ENCODE measurements around the gene HERC4. TPM values are rescaled to one million over a fixed set of nuclear protein-coding genes. Genes with fewer than 3 reads are reported as not detected.

The HERC4 gene
- total RNA-seq, 1 donor from 2014 or later = 74.2 TPM

- Mint-ChIP-seq H3K27ac (no peak overlapping the region), H3K27me3 (ENCODE audit: insufficient read depth, low read depth) (no peaks in the 10 kb centered on the region), H3K36me3 (peaks cover 12% of the 10 kb centered on the region), H3K9me3 (no peaks in the 10 kb centered on the region), H3K4me3 (no peak overlapping the region), H3K4me1 (no peaks in the 10 kb centered on the region)
- H3K36me3 ChIP-seq = no peaks in the 10 kb centered on the region
- no peaks in the 10 kb centered on the region for H4K20me1 ChIP-seq (ENCODE audit: low read depth)
- H3K79me2 ChIP-seq (ENCODE audit: low read depth) = no peaks in the 10 kb centered on the region
- no peak for DNase-seq (ENCODE audit: low spot score)
- no peaks in the 10 kb centered on the region for H3K27me3 ChIP-seq
- TF ChIP-seq EZH2 (IDR thresholded peaks at IDR 0.05) (no peak), EZH2phosphoT487 (IDR thresholded peaks at IDR 0.05) (no peak)
- TF ChIP-seq, protein P1, sequence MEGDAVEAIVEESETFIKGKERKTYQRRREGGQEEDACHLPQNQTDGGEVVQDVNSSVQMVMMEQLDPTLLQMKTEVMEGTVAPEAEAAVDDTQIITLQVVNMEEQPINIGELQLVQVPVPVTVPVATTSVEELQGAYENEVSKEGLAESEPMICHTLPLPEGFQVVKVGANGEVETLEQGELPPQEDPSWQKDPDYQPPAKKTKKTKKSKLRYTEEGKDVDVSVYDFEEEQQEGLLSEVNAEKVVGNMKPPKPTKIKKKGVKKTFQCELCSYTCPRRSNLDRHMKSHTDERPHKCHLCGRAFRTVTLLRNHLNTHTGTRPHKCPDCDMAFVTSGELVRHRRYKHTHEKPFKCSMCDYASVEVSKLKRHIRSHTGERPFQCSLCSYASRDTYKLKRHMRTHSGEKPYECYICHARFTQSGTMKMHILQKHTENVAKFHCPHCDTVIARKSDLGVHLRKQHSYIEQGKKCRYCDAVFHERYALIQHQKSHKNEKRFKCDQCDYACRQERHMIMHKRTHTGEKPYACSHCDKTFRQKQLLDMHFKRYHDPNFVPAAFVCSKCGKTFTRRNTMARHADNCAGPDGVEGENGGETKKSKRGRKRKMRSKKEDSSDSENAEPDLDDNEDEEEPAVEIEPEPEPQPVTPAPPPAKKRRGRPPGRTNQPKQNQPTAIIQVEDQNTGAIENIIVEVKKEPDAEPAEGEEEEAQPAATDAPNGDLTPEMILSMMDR (IDR thresholded peaks at IDR 0.05) = no peak
- no peak overlapping the region for H3K9ac ChIP-seq
- H3K4me3 ChIP-seq = no peak overlapping the region
- no peaks in the 10 kb centered on the region for H3K4me1 ChIP-seq
- no peak overlapping the region for H3K4me2 ChIP-seq
- no peak overlapping the region for H2AFZ ChIP-seq (replicated peaks)
- no peaks in the 10 kb centered on the region for H3F3A ChIP-seq (ENCODE audit: low read depth)
- H3K9me3 ChIP-seq (ENCODE audit: low read depth) = no peaks in the 10 kb centered on the region
- H3K27ac ChIP-seq = peak overlapping the region; percentile 6
Observed at GRCh38 chr10:67936416-67936815, 138.7 kb downstream of the HERC4 start.

GRCh38 chr10:67935223-67935622 is 139.9 kb downstream of the HERC4 start:
- Histone ChIP-seq H3K79me2 (ENCODE audit: low read depth) (no peaks in the 10 kb centered on the region), H3K4me2 (no peak overlapping the region), H3K9me3 (ENCODE audit: low read depth) (no peaks in the 10 kb centered on the region), H4K20me1 (ENCODE audit: low read depth) (no peaks in the 10 kb centered on the region), H3K4me3 (no peak overlapping the region), H3F3A (ENCODE audit: low read depth) (no peaks in the 10 kb centered on the region), H3K27ac (no peak overlapping the region), H3K36me3 (no peaks in the 10 kb centered on the region), H3K9ac (no peak overlapping the region), H3K27me3 (no peaks in the 10 kb centered on the region), H2AFZ (replicated peaks) (no peak overlapping the region), H3K4me1 (no peaks in the 10 kb centered on the region)
- Mint-ChIP-seq H3K4me1 (no peaks in the 10 kb centered on the region), H3K9me3 (no peaks in the 10 kb centered on the region), H3K27ac (no peak overlapping the region), H3K36me3 (peaks cover 13% of the 10 kb centered on the region), H3K4me3 (no peak overlapping the region), H3K27me3 (ENCODE audit: insufficient read depth, low read depth) (no peaks in the 10 kb centered on the region)
- TF ChIP-seq EZH2phosphoT487 (IDR thresholded peaks at IDR 0.05) (no peak), EZH2 (IDR thresholded peaks at IDR 0.05) (no peak)
- TF ChIP-seq, protein P1 (IDR thresholded peaks at IDR 0.05) = no peak
- DNase-seq (ENCODE audit: low spot score) = no peak

DNA sequence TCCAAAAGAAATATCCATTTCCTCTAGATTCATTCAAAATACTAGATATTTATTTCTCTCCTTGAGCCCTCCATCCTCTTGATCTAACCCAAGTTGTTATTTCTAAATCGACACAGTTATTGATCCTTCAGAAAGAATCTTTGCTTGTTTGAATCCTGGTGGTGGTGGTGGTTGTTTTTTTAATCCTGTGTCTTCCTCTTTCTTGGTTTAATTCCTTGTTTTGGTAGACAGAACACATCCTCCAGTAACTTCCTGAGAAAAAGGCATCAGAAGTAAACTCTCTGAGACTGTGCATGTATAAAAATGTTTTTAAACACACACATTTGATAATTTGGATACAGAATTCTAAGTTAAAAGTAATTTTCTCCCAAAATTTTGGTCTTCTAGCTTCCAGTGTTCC is 140.7 kb downstream of the HERC4 start:
- no peaks in the 10 kb centered on the region for H3K27me3 ChIP-seq
- no peaks in the 10 kb centered on the region for H3K36me3 ChIP-seq
- H3K9me3 Mint-ChIP-seq = no peaks in the 10 kb centered on the region
- H4K20me1 ChIP-seq (ENCODE audit: low read depth) = no peaks in the 10 kb centered on the region
- no peak overlapping the region for H3K27ac ChIP-seq
- H3K79me2 ChIP-seq (ENCODE audit: low read depth) = no peaks in the 10 kb centered on the region
- H2AFZ ChIP-seq (replicated peaks) = no peak overlapping the region
- no peak overlapping the region for H3K4me3 ChIP-seq
- H3K36me3 Mint-ChIP-seq = peaks cover 14% of the 10 kb centered on the region
- H3K4me2 ChIP-seq = no peak overlapping the region
- no peaks in the 10 kb centered on the region for H3K9me3 ChIP-seq (ENCODE audit: low read depth)
- H3K4me1 Mint-ChIP-seq = no peaks in the 10 kb centered on the region
- peak overlapping the region; percentile 48 for H3K9ac ChIP-seq
- TF ChIP-seq EZH2phosphoT487 (IDR thresholded peaks at IDR 0.05) = no peak
- TF ChIP-seq, protein P1 (IDR thresholded peaks at IDR 0.05) = no peak
- no peak for TF ChIP-seq EZH2 (IDR thresholded peaks at IDR 0.05)
- no peaks in the 10 kb centered on the region for H3K4me1 ChIP-seq
- DNase-seq (ENCODE audit: low spot score) = no peak
- H3K27me3 Mint-ChIP-seq (ENCODE audit: insufficient read depth, low read depth) = no peaks in the 10 kb centered on the region
- no peak overlapping the region for H3K27ac Mint-ChIP-seq
- H3F3A ChIP-seq (ENCODE audit: low read depth) = no peaks in the 10 kb centered on the region
- H3K4me3 Mint-ChIP-seq = no peak overlapping the region

Data from neural progenitor cell (in vitro differentiated cells).